Hair follicular keratinocyte (primary cell): ENCODE data around the gene CMSS1. TPM values are rescaled to one million over a fixed set of nuclear protein-coding genes. Genes with fewer than 3 reads are reported as not detected.

Experiments
- total RNA-seq: library from RNA; depleted of rRNA; stranded (reverse); fragments of >200 nt; gene quantifications from 2 replicates; pipeline ENCODE4 v1.2.3, GENCODE V29; 2015

CMSS1 gene
- total RNA-seq: 20.0 and 46.5 TPM in 2 replicates

GRCh38 chr3:99817437-99818240, at the start of gene CMSS1:
Gene CMSS1 (plus strand): TSS chr3:99817862.

GRCh38 chr3:100114413-100115030, 296.9 kb downstream of the CMSS1 start, which contains the start of gene FILIP1L:
Gene FILIP1L (minus strand): TSS chr3:100114501.

Other genes with a start within 250 kb of the CMSS1 start
- 56.4 and 65.6 TPM in 2 replicates for gene COL8A1, start 179.3 kb upstream of the CMSS1 start, total RNA-seq